Dendritic cell treated with granulocyte-macrophage colony-stimulating factor and Interleukin-4, amounts not matched to agents 40 ng/mL and 50 ng/mL, for 4 days (primary cell): ENCODE data around the gene SMIM21.

ENCODE experiments used
- H3K27ac Mint-ChIP-seq: one replicate; pipeline ENCODE4 v1.8.0; 2022; ENCODE audit warnings: mild to moderate bottlenecking, mixed read lengths
- H3K27me3 Mint-ChIP-seq: one replicate; pipeline ENCODE4 v1.8.0; 2022; ENCODE audit warnings: mild to moderate bottlenecking, mixed read lengths
- H3K36me3 Mint-ChIP-seq: one replicate; pipeline ENCODE4 v1.8.0; 2022; ENCODE audit warnings: low read depth, mixed read lengths
- H3K4me1 Mint-ChIP-seq: one replicate; pipeline ENCODE4 v1.8.0; 2022; ENCODE audit warnings: low read depth, mixed read lengths
- H3K4me3 Mint-ChIP-seq: one replicate; pipeline ENCODE4 v1.8.0; 2022; ENCODE audit warnings: mild to moderate bottlenecking, moderate library complexity, mixed read lengths
- H3K9me3 Mint-ChIP-seq: one replicate; pipeline ENCODE4 v1.8.0; 2022; ENCODE audit warnings: mixed read lengths
- intact Hi-C: fragments of 100-400 bp; cut with micrococcal nuclease; formaldehyde crosslinking; loops from one replicate; pipeline ENCODE4 v1.15.0; 2022

The SMIM21 gene

DNA sequence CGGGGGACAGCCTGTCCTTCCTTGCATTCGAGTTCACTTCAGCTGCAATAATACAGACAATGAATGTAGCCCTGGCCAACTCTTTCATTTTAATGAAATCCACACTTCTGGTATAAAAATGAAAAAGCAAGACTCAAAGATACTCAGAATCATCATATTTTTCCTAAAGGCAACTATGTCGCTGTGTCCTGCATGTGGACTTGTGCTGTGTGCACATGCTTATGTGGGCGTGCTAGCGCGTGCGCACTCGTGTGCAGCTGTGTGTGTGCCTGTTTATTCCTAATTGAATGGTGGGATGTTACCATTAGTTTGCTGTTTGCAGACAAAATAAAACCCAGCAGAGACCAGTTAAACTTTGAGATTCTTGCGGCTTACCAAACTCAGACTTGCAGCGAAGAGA lies 49.6 kb downstream of the SMIM21 start:
- no peaks in the 10 kb centered on the region for H3K9me3 Mint-ChIP-seq
- H3K4me3 Mint-ChIP-seq = no peak overlapping the region
- no peaks in the 10 kb centered on the region for H3K4me1 Mint-ChIP-seq
- intact Hi-C loops = no loop called here
- no peaks in the 10 kb centered on the region for H3K36me3 Mint-ChIP-seq
- H3K27me3 Mint-ChIP-seq = peaks cover 3% of the 10 kb centered on the region
- H3K27ac Mint-ChIP-seq = no peak overlapping the region

DNA sequence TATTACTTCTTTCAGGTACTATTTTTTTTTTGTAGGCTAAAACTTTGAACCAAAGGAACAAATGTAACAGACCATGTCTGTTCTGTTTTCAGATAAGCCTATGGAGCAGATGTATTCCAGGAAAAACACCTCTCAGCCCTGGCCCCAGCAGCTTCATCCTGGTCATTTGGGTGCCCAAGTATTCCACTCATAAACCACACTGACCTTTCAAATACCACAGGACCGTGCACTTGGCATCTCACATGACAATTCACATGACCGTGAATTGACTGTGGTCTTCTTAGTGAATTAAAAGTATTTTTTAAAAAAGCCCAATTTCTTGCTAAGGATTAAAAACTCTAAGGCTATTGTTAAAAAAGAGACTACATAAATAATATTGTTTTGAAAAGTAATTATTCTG lies 50.2 kb downstream of the SMIM21 start:
- intact Hi-C loops = no loop called here
- Mint-ChIP-seq H3K27me3 (peaks cover 3% of the 10 kb centered on the region), H3K27ac (no peak overlapping the region), H3K36me3 (no peaks in the 10 kb centered on the region), H3K9me3 (no peaks in the 10 kb centered on the region), H3K4me1 (no peaks in the 10 kb centered on the region), H3K4me3 (no peak overlapping the region)

DNA sequence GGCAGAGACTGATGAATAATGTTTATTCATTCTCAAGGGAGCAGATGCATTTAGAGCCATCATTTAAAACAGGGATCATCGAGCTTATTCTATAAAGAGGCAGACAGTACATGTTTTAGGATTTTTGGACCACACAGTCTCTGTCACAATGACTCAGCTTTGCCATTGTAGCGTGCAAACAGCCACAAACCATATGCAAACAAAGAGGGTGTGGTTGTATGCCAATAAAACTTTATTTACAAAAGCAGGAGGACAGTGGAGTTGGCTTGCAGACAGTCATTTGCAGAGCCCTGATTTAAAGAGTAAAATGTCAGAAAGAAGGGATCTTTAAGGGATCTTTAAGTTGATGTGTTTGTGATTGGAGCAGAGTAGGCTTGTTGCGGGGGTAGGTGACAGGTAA lies 51.5 kb downstream of the SMIM21 start:
- no peaks in the 10 kb centered on the region for H3K9me3 Mint-ChIP-seq
- H3K36me3 Mint-ChIP-seq = no peaks in the 10 kb centered on the region
- H3K4me1 Mint-ChIP-seq = no peaks in the 10 kb centered on the region
- H3K27me3 Mint-ChIP-seq = peaks cover 3% of the 10 kb centered on the region
- no peak overlapping the region for H3K27ac Mint-ChIP-seq
- intact Hi-C loops = no loop called here
- no peak overlapping the region for H3K4me3 Mint-ChIP-seq

DNA sequence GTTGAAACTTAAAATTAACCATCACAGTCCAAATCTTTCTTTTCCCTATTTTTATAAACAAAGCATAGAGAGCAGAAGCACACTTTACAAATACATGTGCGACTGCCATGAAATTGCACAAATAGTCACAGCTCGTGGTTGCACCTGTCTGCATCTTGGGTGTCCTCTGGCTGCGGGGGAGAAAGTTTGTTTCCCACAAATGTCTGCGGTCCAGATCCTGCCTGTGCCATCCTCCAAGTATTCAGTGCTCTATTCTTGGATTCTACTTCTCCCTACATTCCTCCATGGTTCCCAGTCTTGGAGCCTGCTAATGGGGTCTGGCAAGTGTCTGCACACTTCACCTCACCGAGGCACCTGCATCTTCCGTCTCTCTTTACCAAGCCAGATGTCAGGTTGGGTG lies 52.2 kb downstream of the SMIM21 start:
- intact Hi-C loops = no loop called here
- H3K27ac Mint-ChIP-seq = no peak overlapping the region
- no peaks in the 10 kb centered on the region for H3K4me1 Mint-ChIP-seq
- no peak overlapping the region for H3K4me3 Mint-ChIP-seq
- H3K36me3 Mint-ChIP-seq = no peaks in the 10 kb centered on the region
- peaks cover 3% of the 10 kb centered on the region for H3K27me3 Mint-ChIP-seq
- H3K9me3 Mint-ChIP-seq = no peaks in the 10 kb centered on the region

DNA sequence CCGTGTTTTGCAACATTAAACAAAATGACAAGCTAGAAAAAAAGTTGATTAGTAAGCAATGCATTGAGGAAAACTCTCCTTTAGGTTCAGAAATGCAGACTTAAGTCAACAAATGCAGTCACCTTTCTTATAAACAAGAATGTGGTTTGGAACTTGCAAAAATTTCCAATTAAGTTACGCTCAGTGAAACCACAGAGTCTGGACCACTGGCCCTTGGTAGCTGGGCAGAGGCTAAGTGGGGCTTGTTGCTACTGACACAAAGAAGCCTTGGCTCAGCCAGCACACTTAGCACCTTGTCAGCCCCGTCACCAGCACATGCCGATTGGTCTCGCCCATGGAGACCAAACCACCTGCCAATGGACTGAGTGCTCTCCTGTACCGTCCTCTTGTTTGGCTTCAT lies 53.0 kb downstream of the SMIM21 start:
- Mint-ChIP-seq H3K36me3 (no peaks in the 10 kb centered on the region), H3K9me3 (no peaks in the 10 kb centered on the region), H3K27me3 (peaks cover 3% of the 10 kb centered on the region), H3K27ac (no peak overlapping the region), H3K4me1 (no peaks in the 10 kb centered on the region), H3K4me3 (no peak overlapping the region)
- intact Hi-C loops = no loop called here

DNA sequence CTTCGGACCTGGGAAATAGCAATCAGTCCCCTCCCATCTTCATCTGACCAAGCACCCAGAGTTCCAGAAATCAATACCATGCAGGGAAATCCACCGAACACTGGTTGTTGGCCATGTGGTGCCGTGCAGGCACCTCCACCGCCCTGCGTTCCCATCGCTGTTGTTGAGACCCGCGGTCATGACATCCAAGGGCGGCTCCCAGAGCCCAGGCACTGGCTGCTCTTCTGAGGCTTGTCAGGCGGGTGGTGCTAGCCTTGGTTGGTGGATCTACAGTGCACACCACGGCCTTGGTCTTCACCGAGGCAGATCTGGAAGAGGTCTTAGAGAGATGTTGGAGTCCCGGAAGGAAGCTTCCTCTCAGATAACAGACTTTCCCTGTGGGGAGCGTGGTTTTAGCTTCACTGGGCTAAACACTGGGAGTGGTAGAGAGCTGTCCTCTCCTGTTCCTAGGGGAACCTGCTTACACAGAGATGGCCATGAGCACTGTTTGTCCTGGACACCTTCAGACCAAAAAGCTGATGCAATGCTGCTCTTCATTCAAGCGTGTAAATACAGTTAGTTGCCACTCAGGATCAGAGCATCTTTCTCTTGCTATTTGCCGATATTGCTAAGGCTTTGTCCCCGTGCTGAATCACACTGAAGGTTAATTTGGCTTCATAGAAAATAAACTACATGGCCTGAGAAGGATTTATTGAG lies 58.3 kb downstream of the SMIM21 start:
- no peaks in the 10 kb centered on the region for H3K9me3 Mint-ChIP-seq
- H3K4me3 Mint-ChIP-seq = no peak overlapping the region
- no peaks in the 10 kb centered on the region for H3K27me3 Mint-ChIP-seq
- intact Hi-C loops = no loop called here
- no peak overlapping the region for H3K27ac Mint-ChIP-seq
- peaks cover 5% of the 10 kb centered on the region for H3K4me1 Mint-ChIP-seq
- H3K36me3 Mint-ChIP-seq = no peaks in the 10 kb centered on the region

DNA sequence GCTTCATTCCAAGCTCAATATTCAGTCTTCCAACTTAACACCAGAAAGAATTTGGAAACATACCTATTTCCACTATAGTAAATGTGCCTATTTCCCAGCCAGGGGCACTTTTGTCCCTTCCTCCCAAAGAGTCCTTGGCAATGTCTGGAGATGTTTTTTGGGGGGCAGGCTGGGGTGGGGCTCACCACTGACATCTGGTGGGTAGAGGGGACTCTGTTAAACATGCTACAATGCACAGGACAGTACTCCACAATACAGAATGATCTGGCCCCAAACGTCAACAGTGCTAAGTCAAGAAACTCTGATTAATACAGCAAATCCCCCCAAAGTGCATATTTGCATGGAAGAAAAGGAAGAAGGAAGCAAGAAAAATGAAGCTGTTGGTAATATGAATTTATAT lies 61.7 kb downstream of the SMIM21 start:
- Mint-ChIP-seq H3K27me3 (no peaks in the 10 kb centered on the region), H3K9me3 (no peaks in the 10 kb centered on the region), H3K27ac (no peak overlapping the region), H3K36me3 (no peaks in the 10 kb centered on the region), H3K4me3 (no peak overlapping the region), H3K4me1 (peaks cover 5% of the 10 kb centered on the region)
- intact Hi-C loops = no loop called here

DNA sequence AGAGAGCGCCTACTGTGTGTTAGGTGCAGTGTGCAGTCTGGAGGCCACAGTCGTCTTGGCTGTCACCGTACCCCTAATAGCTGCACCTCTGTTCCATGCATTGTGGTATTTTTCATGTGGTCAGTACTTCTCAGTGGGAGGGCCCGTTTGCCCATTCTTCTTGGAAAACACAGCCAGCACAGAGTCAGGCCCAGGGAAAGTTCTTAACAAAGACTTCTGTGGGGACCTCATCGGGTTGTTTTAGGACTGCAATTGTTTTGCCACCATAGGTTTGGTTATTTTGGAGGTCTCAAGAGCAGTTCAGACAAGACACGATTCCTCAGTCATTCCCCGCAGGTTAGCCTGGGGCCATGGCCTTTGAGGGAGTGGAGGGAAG lies 62.3 kb downstream of the SMIM21 start:
- Mint-ChIP-seq H3K36me3 (no peaks in the 10 kb centered on the region), H3K9me3 (no peaks in the 10 kb centered on the region), H3K4me1 (peaks cover 5% of the 10 kb centered on the region), H3K27me3 (no peaks in the 10 kb centered on the region), H3K4me3 (no peak overlapping the region), H3K27ac (no peak overlapping the region)
- intact Hi-C loops = no loop called here

DNA sequence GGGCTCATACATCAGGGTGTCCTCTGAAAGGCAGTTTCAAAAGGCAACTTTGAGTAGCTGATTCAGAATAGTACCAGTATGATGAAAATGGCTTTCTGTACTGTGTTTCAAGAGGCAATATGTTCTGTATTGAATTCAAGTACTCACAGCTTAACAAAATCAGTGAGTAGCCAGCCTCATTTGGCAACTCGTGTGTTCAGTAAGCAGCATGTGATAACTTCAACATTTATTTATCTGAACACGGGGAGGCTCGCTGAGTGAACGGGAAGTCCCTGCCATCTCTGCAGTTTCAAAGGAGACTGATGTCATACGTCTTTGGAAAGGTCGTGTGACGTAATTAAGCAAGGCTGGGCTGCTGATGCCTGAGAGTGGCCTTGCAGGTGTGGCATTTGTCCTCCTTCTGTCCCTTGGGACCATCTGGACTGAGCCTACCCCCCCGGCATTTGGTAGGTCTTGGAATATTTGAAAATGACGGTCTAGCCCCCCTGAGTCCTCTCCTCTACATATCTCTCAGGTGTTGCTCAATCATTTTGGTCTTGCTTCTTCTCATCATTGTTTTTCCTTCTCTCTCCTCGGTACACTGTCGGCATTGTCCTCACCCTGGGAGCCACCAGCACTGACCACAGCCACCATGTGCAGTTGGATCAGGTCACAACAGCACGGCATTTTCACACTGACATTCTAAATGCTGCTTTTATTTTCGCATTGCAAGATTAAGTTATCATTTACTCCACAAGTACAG lies 62.8 kb downstream of the SMIM21 start:
- no peaks in the 10 kb centered on the region for H3K27me3 Mint-ChIP-seq
- H3K4me1 Mint-ChIP-seq = peaks cover 5% of the 10 kb centered on the region
- intact Hi-C loops = no loop called here
- no peaks in the 10 kb centered on the region for H3K36me3 Mint-ChIP-seq
- H3K4me3 Mint-ChIP-seq = no peak overlapping the region
- no peaks in the 10 kb centered on the region for H3K9me3 Mint-ChIP-seq
- H3K27ac Mint-ChIP-seq = no peak overlapping the region

DNA sequence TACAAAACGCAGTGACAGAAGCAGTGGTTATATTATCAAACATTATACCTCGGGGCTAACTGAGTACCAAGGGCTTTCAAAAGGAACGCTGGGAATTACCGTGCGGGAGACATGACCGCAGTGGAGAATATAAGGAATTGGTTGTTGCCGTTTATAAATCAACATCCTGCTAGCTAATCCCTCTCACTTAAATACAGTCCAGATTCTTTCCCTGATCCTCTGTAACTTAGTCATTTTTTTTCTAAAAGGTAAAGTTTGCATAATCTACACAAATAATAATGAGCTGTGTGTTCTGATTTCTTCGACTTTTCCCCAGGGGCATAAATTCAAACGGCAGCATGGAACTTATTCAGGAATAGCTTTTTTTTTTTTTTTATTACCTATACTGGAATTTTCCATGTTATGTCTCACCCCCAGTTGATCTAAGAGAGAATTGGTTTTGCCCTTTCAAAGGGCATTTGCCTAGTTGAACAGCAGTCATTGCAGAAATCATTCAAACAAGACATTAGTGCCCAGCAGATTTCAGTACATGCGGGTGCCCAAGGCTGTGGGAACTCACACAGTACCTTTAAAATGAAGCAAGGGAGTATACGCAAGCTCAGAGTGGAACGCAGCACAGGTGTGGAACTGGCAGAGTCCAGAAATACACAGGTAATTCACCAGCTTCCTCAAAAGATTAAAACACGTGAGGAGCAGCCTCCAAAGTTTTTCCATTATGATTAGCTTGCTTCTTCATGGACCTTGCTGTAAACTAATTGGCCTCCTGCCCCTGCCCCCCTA lies 63.9 kb downstream of the SMIM21 start:
- Mint-ChIP-seq H3K36me3 (no peaks in the 10 kb centered on the region), H3K4me1 (peaks cover under 1% of the 10 kb centered on the region), H3K9me3 (no peaks in the 10 kb centered on the region), H3K27me3 (no peaks in the 10 kb centered on the region), H3K27ac (no peak overlapping the region), H3K4me3 (no peak overlapping the region)
- intact Hi-C loops = no loop called here

DNA sequence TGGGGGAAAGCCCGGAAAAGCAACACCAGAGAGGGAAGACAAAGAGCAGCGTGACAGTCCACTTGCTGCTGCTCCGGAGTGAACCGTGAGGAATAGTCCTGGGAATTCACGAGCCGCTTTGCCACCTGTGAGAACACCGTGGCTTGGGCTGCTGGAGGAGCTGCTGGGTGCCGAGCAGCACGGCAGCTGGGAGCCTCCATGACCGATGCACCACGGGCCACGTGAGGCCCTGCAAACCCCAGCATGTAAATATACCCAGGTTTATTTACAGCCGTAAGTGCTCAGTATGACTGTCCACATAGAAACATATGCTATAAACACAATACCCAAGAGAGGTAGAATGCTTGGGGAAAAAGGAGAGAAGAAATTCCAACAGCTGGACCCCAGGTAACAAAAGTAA lies 65.1 kb downstream of the SMIM21 start:
- Mint-ChIP-seq H3K36me3 (no peaks in the 10 kb centered on the region), H3K9me3 (peaks cover 2% of the 10 kb centered on the region), H3K27me3 (no peaks in the 10 kb centered on the region), H3K4me1 (no peaks in the 10 kb centered on the region), H3K4me3 (no peak overlapping the region), H3K27ac (no peak overlapping the region)
- intact Hi-C loops = no loop called here

DNA sequence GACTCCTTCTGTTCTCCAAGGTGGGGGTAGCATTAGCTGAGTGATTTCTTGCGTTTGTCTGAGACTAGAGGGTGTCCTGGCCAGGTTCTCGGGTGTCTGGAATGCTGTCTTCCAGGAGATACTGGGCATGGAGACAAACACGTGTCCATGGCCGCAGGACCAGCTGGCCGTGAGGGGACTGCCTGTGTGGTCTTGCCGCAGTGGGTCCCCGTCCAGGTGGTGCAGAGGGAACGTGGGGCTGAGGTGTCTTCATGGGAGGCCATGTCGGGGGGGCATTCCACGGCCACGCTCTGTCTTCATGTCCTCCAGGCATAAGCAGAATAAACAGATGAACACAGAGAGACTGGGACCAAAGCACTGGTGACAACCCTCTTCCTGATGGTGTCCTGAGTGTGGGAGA lies 66.6 kb downstream of the SMIM21 start:
- Mint-ChIP-seq H3K27ac (no peak overlapping the region), H3K4me1 (no peaks in the 10 kb centered on the region), H3K27me3 (no peaks in the 10 kb centered on the region), H3K36me3 (no peaks in the 10 kb centered on the region), H3K9me3 (peaks cover 10% of the 10 kb centered on the region), H3K4me3 (no peak overlapping the region)
- intact Hi-C loops = no loop called here

DNA sequence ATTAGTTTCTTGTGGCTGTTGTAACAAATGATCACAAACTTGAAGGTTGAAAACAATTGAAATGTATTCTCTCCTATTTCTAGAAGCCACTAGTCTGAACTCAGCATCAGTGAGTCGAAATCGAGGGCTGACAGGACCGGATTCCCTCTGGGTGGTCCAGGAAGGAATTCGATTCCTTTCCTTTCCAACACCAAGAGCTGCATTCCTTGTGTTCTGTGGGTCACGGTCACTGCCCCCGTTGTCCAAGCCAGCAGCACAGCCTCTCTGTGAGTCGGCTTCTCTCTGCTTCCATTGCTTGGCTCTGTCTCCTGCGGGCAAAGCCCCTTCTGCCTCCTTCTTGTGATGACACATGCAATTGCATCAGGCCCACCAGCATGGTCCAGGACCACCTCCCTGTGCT lies 67.3 kb downstream of the SMIM21 start:
- Mint-ChIP-seq H3K4me1 (no peaks in the 10 kb centered on the region), H3K27me3 (no peaks in the 10 kb centered on the region), H3K9me3 (peaks cover 10% of the 10 kb centered on the region), H3K4me3 (no peak overlapping the region), H3K27ac (no peak overlapping the region), H3K36me3 (no peaks in the 10 kb centered on the region)
- intact Hi-C loops = no loop called here
